Prostate gland (tissue), 2 donors: Measurements from ENCODE around the gene ADH7.

ENCODE experiments used
- POLR2A ChIP-seq: fragments of 450-650 bp; IDR thresholded peaks from one replicate; pipeline ENCODE4 v1.6.1; 2016; ENCODE audit warnings: antibody characterized with exemption, mild to moderate bottlenecking
- POLR2AphosphoS5 ChIP-seq: sonication (generic); formaldehyde crosslinking; IDR thresholded peaks from one replicate; pipeline ENCODE4 v1.6.1; 2017; ENCODE audit warnings: antibody characterized with exemption
- TF ChIP-seq, protein P1 (sequence below), 4 experiments: fragments of 200-600 bp in 2 of 4; fragments of 450-650 bp in 2 of 4; sonication (generic) in 2 of 4; IDR thresholded peaks; 1 replicate in 3 of 4; 2 replicates in 1 of 4; pipeline ENCODE4 v1.5.1; 2016 to 2019; ENCODE audit warnings: antibody characterized with exemption in 4 of 4, mild to moderate bottlenecking in 2 of 4, moderate library complexity in 2 of 4

DNA sequence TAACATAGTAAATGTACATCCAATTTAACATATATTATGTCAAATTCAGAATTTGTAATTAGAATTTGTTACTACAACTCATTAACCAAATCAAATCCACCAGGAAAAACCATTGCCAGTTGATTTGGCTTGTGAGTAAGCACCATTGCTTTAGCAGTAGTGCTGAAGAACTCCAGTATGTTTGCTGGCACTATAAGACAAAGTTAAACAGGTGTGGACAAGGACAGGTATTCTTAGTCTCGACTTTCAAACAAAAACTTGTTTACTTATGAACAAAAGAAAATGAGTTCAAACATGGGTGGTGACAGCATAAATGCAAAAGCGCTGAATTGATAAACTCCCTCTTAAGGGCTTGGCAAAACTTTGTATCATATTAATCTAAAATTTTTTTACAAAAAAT lies 1.3 kb upstream of the ADH7 start:
- TF ChIP-seq, protein P1, sequence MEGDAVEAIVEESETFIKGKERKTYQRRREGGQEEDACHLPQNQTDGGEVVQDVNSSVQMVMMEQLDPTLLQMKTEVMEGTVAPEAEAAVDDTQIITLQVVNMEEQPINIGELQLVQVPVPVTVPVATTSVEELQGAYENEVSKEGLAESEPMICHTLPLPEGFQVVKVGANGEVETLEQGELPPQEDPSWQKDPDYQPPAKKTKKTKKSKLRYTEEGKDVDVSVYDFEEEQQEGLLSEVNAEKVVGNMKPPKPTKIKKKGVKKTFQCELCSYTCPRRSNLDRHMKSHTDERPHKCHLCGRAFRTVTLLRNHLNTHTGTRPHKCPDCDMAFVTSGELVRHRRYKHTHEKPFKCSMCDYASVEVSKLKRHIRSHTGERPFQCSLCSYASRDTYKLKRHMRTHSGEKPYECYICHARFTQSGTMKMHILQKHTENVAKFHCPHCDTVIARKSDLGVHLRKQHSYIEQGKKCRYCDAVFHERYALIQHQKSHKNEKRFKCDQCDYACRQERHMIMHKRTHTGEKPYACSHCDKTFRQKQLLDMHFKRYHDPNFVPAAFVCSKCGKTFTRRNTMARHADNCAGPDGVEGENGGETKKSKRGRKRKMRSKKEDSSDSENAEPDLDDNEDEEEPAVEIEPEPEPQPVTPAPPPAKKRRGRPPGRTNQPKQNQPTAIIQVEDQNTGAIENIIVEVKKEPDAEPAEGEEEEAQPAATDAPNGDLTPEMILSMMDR (IDR thresholded peaks at IDR 0.05) = no peak
- TF ChIP-seq POLR2AphosphoS5 = peak; percentile 72
- TF ChIP-seq POLR2A = no peak
